HAP-1 (cell line): ENCODE measurements around the gene LARP6.
"Not testable (repeated sequence)": the region's sequence is repeated elsewhere in the genome, so short reads cannot be mapped to it uniquely, and the experiment has no call there.

ENCODE experiments used
- DNase-seq, 2 experiments: peaks; one replicate each; pipeline ENCODE4 v3.0.0-alpha.2; 2016 to 2020; ENCODE audit warnings: low spot score in 2 of 2
- H3K27me3 ChIP-seq: fragments of 250-450 bp; sonication (Bioruptor Pico); 2 replicates; pipeline ENCODE4 v1.5.1; 2020; ENCODE audit warnings: low read depth, mild to moderate bottlenecking, moderate library complexity
- H3K36me3 ChIP-seq: fragments of 250-450 bp; sonication (Bioruptor Pico); replicated peaks from 2 replicates; pipeline ENCODE4 v1.5.1; 2020; ENCODE audit warnings: mild to moderate bottlenecking
- H3K4me1 ChIP-seq: fragments of 250-450 bp; sonication (Bioruptor Pico); 2 replicates; pipeline ENCODE4 v1.5.1; 2020; ENCODE audit warnings: mild to moderate bottlenecking
- H3K4me3 ChIP-seq: fragments of 250-450 bp; sonication (Bioruptor Pico); 2 replicates; pipeline ENCODE4 v1.5.1; 2020; ENCODE audit warnings: mild to moderate bottlenecking, moderate library complexity
- H3K9me3 ChIP-seq: fragments of 250-450 bp; sonication (Bioruptor Pico); 2 replicates; pipeline ENCODE4 v1.5.1; 2020; ENCODE audit warnings: mild to moderate bottlenecking, moderate library complexity
- in situ Hi-C: fragments of 300-500 bp; cut with MboI; formaldehyde crosslinking; loops from 3 replicates; pipeline ENCODE4 v1.14.3; 2020; ENCODE audit warnings: low sequenced_read_pairs, inconsistent platforms, mixed read lengths

LARP6 gene

GRCh38 chr15:70810916-70811578 is 42.9 kb downstream of the LARP6 start:
- no peaks in the 10 kb centered on the region for H3K36me3 ChIP-seq
- no peaks in the 10 kb centered on the region for H3K27me3 ChIP-seq
- H3K4me1 ChIP-seq = 0 out of 2 replicates have a peak, but pooled peaks cover 2% of the 10 kb centered on the region
- H3K9me3 ChIP-seq = no peaks in the 10 kb centered on the region
- in situ Hi-C loops = no loop called here
- DNase-seq = no peak
- H3K4me3 ChIP-seq = no peak overlapping the region

GRCh38 chr15:70806992-70807712 is 46.8 kb downstream of the LARP6 start:
- no peaks in the 10 kb centered on the region for H3K36me3 ChIP-seq
- no peak overlapping the region for H3K4me3 ChIP-seq
- in situ Hi-C loops = no loop called here
- H3K4me1 ChIP-seq = 0 out of 2 replicates have a peak, but pooled peaks cover 2% of the 10 kb centered on the region
- DNase-seq = no peak
- H3K27me3 ChIP-seq = no peaks in the 10 kb centered on the region
- H3K9me3 ChIP-seq = no peaks in the 10 kb centered on the region; the same call in 1 of the 2 replicates

GRCh38 chr15:70804388-70804787 is 49.6 kb downstream of the LARP6 start:
- H3K36me3 ChIP-seq, H3K27me3 ChIP-seq, H3K4me1 ChIP-seq, DNase-seq, H3K4me3 ChIP-seq, in situ Hi-C loops, H3K9me3 ChIP-seq: not testable (repeated sequence)

- Histone ChIP-seq H3K36me3 (no peaks in the 10 kb centered on the region), H3K9me3 (no peaks in the 10 kb centered on the region; the same call in 1 of the 2 replicates), H3K4me3 (no peak overlapping the region), H3K4me1 (no peaks in the 10 kb centered on the region), H3K27me3 (no peaks in the 10 kb centered on the region)
- in situ Hi-C loops = no loop called here
- no peak for DNase-seq
Observed at GRCh38 chr15:70802629-70803028, 51.3 kb downstream of the LARP6 start.

GRCh38 chr15:70801109-70801508 is 52.8 kb downstream of the LARP6 start:
- no peak for DNase-seq
- Histone ChIP-seq H3K36me3 (no peaks in the 10 kb centered on the region), H3K27me3 (no peaks in the 10 kb centered on the region), H3K9me3 (no peaks in the 10 kb centered on the region; the same call in 1 of the 2 replicates), H3K4me3 (no peak overlapping the region), H3K4me1 (no peaks in the 10 kb centered on the region)
- in situ Hi-C loops = no loop called here

- H3K9me3 ChIP-seq = no peaks in the 10 kb centered on the region; the same call in 1 of the 2 replicates
- H3K27me3 ChIP-seq = no peaks in the 10 kb centered on the region
- in situ Hi-C loops = loop anchor here (10.0 kb wide), 1 partner anchor 115 kb away; no protein-coding TSS in a partner anchor
- H3K36me3 ChIP-seq = no peaks in the 10 kb centered on the region
- no peak for DNase-seq
- no peaks in the 10 kb centered on the region for H3K4me1 ChIP-seq
- no peak overlapping the region for H3K4me3 ChIP-seq
Observed at GRCh38 chr15:70799667-70800450, 54.1 kb downstream of the LARP6 start.

GRCh38 chr15:70797464-70797863 is 56.5 kb downstream of the LARP6 start:
- Histone ChIP-seq H3K9me3 (no peaks in the 10 kb centered on the region; the same call in 1 of the 2 replicates), H3K4me1 (no peaks in the 10 kb centered on the region), H3K4me3 (no peak overlapping the region), H3K27me3 (no peaks in the 10 kb centered on the region), H3K36me3 (no peaks in the 10 kb centered on the region)
- DNase-seq = no peak
- in situ Hi-C loops = loop anchor here (10.0 kb wide), 1 partner anchor 113 kb away; no protein-coding TSS in a partner anchor

GRCh38 chr15:70796516-70797310 is 57.2 kb downstream of the LARP6 start:
- no peak overlapping the region for H3K4me3 ChIP-seq

GRCh38 chr15:70795311-70795665 is 58.7 kb downstream of the LARP6 start:
- Histone ChIP-seq H3K36me3 (no peaks in the 10 kb centered on the region), H3K4me1 (no peaks in the 10 kb centered on the region; the same call in 1 of the 2 replicates), H3K27me3 (no peaks in the 10 kb centered on the region), H3K9me3 (no peaks in the 10 kb centered on the region; the same call in 1 of the 2 replicates), H3K4me3 (no peak overlapping the region)
- DNase-seq = no peak
- in situ Hi-C loops = loop anchor here (10.0 kb wide), 1 partner anchor 110 kb away; no protein-coding TSS in a partner anchor

More at GRCh38 chr15:70796516-70797310, 57.2 kb downstream of the LARP6 start:
- in situ Hi-C loops = loop anchor here (10.0 kb wide), 1 partner anchor 112 kb away; no protein-coding TSS in a partner anchor
- H3K36me3 ChIP-seq = no peaks in the 10 kb centered on the region
- no peaks in the 10 kb centered on the region for H3K27me3 ChIP-seq
- no peak for DNase-seq
- no peaks in the 10 kb centered on the region; the same call in 1 of the 2 replicates for H3K4me1 ChIP-seq
- no peaks in the 10 kb centered on the region; the same call in 1 of the 2 replicates for H3K9me3 ChIP-seq

GRCh38 chr15:70794596-70795310 is 59.2 kb downstream of the LARP6 start:
- Histone ChIP-seq H3K4me1 (no peaks in the 10 kb centered on the region; the same call in 1 of the 2 replicates), H3K9me3 (no peaks in the 10 kb centered on the region), H3K27me3 (no peaks in the 10 kb centered on the region), H3K4me3 (no peak overlapping the region), H3K36me3 (no peaks in the 10 kb centered on the region)
- no peak for DNase-seq
- in situ Hi-C loops = loop anchor here (10.0 kb wide), 1 partner anchor 110 kb away; no protein-coding TSS in a partner anchor

GRCh38 chr15:70793694-70794093 is 60.3 kb downstream of the LARP6 start:
- H3K4me3 ChIP-seq = no peak overlapping the region
- H3K36me3 ChIP-seq = no peaks in the 10 kb centered on the region
- DNase-seq = no peak
- in situ Hi-C loops = loop anchor here (10.0 kb wide), 1 partner anchor 109 kb away; no protein-coding TSS in a partner anchor
- H3K9me3 ChIP-seq = no peaks in the 10 kb centered on the region
- H3K4me1 ChIP-seq = no peaks in the 10 kb centered on the region; the same call in 1 of the 2 replicates
- no peaks in the 10 kb centered on the region for H3K27me3 ChIP-seq

GRCh38 chr15:70792171-70792573 is 61.8 kb downstream of the LARP6 start:
- in situ Hi-C loops = loop anchor here (10.0 kb wide), 1 partner anchor 107 kb away; no protein-coding TSS in a partner anchor
- no peaks in the 10 kb centered on the region; the same call in 1 of the 2 replicates for H3K4me1 ChIP-seq
- no peak overlapping the region for H3K4me3 ChIP-seq
- peaks cover 2% of the 10 kb centered on the region; the same call in 1 of the 2 replicates for H3K27me3 ChIP-seq
- no peaks in the 10 kb centered on the region for H3K9me3 ChIP-seq
- DNase-seq = no peak
- no peaks in the 10 kb centered on the region for H3K36me3 ChIP-seq
